Inflammatory macrophage (primary cell): ENCODE data around the gene MYLK.

Experiments used
- DNase-seq, 2 donors: peaks; one replicate each; pipeline ENCODE4 v3.0.0-alpha.2; 2020 to 2022

The MYLK gene

DNA sequence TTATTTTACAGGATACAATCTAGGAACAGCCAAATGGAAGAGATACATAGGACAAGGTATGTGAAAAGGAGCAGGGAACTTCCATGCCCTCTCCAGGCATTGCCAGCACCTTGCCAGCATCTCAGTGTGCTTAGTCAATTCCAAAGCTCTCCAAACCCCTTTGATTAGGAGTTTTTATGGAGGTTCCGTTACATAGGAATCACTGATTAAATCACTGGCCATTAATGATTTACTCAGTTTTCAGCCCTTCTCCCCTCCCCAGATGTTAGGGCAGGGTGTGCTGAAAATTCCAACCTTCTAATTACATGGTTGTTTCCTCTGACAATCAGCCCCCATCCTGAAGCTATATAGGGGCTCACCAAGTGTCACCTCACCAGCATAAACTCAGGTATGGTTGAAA is 11.5 kb downstream of the MYLK start:
- DNase-seq = no peak

DNA sequence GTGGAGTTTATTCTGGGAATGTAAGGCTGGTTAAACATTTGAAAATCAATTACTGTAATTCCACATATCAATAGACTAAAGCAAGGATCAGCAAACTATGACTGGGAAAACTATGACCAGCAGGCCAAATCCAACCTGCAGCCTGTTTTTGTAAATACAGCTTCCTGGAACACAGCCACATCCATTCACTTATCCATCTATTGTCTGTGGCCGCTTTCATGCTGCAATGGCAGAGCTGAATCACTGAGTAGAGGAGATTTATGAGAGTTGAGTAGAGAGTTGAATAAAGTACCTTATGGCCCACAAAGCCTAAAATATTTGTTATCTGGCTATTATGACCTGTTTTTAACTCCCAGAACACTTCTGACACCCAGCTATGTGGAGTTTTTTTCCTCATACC is 12.2 kb downstream of the MYLK start:
- DNase-seq = no peak

- no peak for DNase-seq
Observed at GRCh38 chr3:123870033-123870432, 14.1 kb downstream of the MYLK start.

GRCh38 chr3:123869165-123869564 is 15.0 kb downstream of the MYLK start:
- no peak for DNase-seq

GRCh38 chr3:123864706-123865105 is 19.4 kb downstream of the MYLK start:
- no peak for DNase-seq

DNA sequence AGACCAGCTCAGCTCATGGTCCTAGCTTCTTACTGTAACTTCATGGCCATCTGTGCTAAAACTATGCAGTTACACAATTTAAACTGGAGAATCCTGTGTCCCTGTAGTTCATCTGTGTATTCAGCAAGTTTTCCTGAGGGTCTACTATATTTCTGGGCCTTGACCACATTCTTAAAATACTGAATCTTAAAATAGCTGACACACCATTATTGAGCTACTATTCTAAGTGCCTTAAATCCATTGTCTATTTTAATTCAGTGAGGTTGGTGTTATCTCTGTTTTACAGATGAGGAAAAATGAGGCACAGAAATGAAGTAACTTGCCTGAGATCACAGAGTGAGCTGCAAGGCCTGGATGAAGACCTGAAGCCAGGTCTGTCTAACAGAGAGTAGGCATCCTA is 22.0 kb downstream of the MYLK start:
- DNase-seq = no peak

DNA sequence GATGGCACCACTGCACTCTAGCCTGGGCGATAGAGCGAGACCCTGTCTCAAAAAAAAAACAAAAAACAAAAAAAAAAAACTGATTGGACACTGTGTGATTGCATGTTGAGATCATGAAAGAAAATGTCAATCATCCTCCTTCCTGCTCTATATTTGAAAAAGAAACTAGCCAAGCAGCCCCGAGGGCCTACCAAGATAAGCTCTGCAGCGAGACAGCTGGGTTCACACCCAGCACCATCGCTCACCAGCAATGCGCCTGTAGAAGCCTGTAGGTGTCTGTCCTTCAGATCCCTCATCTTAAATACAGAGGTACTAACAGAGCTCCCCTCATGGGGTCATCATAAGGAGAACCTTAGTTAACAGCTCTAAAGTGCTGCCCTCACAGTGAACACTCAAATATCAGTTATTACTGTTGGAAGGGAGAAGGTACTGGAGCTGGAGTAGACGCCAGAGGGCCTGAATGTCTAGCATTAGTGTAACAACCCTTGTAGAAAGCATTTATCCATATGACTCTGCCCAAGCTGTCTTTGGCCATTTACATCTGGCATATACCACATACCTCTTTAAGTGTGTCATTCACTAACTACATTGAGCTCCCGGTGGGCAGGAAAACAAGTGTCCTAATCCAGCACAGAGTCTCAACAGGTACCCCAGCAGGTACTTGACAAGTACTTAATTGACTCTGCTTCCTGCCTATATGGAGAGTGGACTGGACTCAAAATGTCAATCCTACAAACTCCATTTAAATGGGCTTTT is 22.9 kb downstream of the MYLK start:
- no peak for DNase-seq

- no peak for DNase-seq
Observed at GRCh38 chr3:123859177-123859576, 25.0 kb downstream of the MYLK start.

DNA sequence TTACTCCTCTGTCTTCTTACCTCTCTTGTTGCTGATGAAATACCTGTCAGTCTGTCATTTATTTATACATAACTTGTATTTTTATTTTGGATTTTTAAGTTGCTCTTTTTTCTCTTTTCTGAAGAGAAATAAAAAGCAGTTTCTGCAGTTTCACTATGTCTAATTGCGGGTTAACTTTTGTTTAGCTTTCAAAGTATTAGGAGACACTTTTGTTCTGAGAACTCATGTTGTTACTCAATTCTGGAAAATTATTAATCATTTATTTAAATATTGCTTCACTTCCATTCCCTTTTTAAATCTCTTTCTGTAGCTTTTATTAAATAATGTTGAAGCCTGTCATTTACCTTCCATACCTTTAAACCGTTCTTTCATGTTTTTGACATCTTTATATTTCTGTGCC is 29.2 kb downstream of the MYLK start:
- DNase-seq = no peak

DNA sequence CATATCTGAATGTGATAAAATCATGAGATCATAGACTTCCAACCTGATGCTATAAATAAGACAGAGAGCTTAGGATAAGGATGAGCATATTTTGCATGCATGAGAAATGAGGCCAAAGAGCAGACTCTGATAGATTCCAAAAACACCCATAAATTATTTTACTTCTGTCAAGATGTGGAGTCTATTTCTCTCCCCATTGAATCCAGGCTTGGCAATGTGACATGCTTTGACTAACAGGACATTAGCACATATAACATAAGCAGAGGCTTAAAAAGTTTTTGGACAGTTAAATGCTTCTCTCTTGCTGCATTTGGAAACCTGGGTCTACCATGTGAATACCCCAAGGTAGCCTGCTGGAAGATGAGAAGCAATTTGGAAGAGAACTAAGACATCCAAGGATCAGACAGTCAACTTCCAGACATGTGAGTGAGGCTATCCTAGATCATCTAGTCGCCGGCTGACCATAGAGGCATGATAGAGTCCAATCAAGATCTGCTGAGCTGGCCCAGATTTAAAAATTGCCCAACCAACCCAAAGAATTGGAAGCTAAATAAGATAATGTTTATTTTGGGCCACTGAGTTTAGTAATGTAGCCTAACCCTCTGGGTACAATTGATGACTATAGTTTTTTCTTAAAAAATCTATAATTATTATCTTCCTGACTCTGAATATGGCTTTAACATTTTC is 30.3 kb downstream of the MYLK start:
- no peak for DNase-seq

DNA sequence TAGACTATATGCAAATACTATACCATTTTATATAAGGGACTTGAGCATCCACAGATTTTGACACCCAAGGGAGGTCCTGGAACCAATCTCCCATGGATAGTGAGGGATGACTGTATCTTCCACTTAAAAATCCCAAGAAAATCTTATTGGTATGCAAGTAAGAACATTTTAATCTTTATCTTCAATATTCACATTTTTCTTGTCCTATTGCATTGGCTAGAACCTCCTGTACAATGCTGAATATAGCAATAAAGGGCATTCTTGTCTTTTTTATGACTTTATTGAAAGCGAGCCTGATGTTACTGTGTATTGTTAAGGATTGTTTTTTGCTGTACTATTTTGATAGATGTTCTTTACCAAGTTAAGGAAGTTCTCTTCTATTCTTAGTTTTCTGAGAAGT is 36.9 kb downstream of the MYLK start:
- no peak for DNase-seq

DNA sequence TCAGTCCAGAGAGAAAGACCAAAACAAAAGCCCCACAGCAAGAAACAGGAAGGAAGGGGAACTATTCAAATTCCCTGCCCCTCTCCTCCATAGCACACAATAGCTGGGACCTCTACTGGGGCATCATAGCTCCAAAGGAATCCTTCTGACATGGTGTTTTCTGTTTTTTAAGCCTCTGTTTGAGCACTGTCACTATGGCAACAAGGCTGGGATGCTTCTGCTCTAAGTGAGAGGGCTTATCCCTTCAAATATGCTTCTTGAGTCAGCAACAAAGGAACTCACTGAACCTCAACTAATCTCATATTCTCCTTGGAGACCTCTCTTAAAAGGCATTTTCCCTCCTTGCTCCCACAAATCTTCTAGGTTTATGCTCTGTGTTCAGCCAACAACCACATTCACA is 40.5 kb downstream of the MYLK start:
- no peak for DNase-seq

- DNase-seq = no peak
Observed at GRCh38 chr3:123842711-123843110, 41.4 kb downstream of the MYLK start.

GRCh38 chr3:123841476-123842238 is 42.5 kb downstream of the MYLK start:
- DNase-seq = no peak

DNA sequence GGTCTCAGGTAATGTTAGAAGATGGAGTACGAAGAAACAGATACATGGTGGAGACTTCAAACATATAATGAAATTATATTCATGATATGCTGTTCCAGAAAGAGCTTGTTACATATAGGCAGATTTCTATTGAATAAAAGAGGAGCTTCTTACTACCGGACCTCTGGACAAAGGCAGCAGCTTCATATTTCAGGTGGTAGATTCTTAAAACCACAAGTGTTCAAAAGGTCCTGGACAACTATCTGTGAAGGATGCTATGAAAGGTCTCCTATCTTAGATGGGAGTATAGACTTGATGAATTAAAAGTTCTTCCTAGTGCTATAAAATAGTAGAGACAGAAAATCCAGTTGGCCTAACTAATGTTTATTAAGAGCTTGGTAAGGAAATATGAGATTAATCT is 43.2 kb downstream of the MYLK start:
- no peak for DNase-seq

GRCh38 chr3:123837858-123838257 is 46.3 kb downstream of the MYLK start:
- DNase-seq = no peak

GRCh38 chr3:123834631-123835030 is 49.5 kb downstream of the MYLK start:
- no peak for DNase-seq

DNA sequence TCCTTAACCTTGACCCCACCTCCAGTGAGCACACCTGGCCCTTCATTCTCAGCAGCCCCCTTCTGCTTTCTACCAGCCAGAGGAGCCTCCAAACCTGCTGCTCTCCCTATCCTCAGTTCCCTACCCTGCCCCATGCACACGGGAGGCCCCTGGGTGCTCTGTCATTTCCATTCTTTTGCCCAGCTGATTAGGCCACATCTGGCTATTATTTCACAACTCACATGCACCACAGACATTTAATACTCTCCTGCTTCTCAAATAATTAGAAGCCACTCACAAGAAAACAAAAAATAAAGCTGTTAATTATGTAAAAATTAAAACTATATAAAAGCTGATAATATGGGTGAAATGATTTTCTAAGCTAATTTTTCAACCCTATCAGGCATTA is 50.7 kb downstream of the MYLK start:
- no peak for DNase-seq

DNA sequence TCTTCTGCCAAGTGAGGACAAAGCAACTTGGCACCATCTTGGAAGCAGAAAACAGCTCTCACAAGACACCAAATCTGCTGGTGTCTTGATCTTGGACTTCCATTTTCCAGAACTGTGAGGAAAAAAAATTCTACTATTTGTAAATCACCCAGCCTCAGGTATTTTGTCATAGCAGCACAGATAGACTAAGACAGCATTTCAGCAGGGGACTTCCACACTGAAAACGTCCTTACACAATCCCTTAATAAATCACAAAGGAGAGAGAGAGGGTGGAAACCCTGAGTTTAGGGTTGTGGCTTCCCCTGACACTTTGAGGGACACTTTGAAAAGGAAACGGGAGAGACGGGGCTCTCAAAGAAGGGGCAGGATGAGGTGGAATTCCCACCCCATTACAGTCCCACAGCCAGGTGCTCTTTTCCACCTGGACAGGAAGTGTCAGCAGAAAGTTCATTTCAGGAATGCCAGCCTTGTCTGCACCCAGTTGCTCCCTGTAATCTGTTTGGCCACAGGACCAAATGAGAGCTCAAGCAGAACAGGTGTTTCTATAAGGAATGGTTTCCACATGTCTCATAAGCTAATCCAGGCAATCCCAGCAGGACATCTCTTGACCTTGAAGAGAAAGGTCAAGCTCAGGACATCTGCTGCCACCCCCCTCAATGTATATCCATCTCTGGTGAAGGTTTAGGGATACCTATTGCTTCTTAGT is 51.3 kb downstream of the MYLK start:
- no peak for DNase-seq

- no peak for DNase-seq
Observed at GRCh38 chr3:123831420-123831819, 52.7 kb downstream of the MYLK start.

DNA sequence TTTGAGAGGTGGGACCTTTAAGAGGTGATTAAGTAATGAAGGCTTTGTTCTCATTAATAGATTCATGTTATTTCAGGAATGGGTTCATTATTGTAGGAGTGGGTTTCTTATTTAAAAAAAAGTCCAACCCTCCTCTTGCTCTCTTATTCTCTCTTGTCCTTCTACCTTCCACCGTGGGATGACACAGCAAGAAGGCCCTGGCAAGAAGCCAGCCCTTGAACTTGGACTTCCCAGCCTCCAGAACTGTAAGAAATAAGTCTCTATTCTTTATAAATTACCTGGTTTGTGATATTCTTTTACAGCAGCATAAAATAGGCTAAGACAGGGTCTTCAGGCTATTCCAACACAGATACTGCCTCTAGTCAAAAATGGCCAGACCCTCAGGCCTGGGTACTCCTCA is 62.2 kb downstream of the MYLK start:
- no peak for DNase-seq

GRCh38 chr3:123819949-123820348 is 64.2 kb downstream of the MYLK start:
- DNase-seq = no peak

GRCh38 chr3:123818921-123819429 is 65.2 kb downstream of the MYLK start:
- no peak for DNase-seq
